Caco-2 (cell line): ENCODE results near the gene SMCO4. TPM values are rescaled to one million over a fixed set of nuclear protein-coding genes. Genes with fewer than 3 reads are reported as not detected.
"Not testable (repeated sequence)": the region's sequence is repeated elsewhere in the genome, so short reads cannot be mapped to it uniquely, and the experiment has no call there.

Source experiments
- BruUV-seq: library from RNA; stranded (reverse); fragments of 400-500 nt; replicated peaks from 2 replicates; lab custom pipeline; 2021; lab: Mats Ljungman, UMichigan
- CTCF ChIA-PET: fragments of 300-600 bp; sonication (Branson Sonifier 250); formaldehyde crosslinking; loops from one replicate; lab custom pipeline; 2022; ENCODE audit warnings: antibody characterized with exemption; lab: Charles Lee
- POLR2A ChIA-PET: fragments of 300-600 bp; sonication (Branson Sonifier 250); formaldehyde crosslinking; loops from one replicate; lab custom pipeline; 2022; ENCODE audit warnings: antibody characterized with exemption; lab: Charles Lee
- DNase-seq, 2 experiments: peaks; one replicate each; pipeline versions ENCODE4 v3.0.0 to v3.0.0-alpha.2; 2020 to 2022
- H3K27me3 ChIP-seq: replicated peaks from 2 replicates; pipeline ENCODE4 v1.6.0; 2011; ENCODE audit warnings: low read length; ENCODE audit not compliant: control insufficient read depth, insufficient read depth
- H3K36me3 ChIP-seq: 2 replicates; pipeline ENCODE4 v1.5.1; 2011; ENCODE audit warnings: low read length; ENCODE audit not compliant: control insufficient read depth, insufficient read depth
- H3K4me1 ChIP-seq: fragments of 250-450 bp; sonication (Bioruptor Pico); 2 replicates; pipeline ENCODE4 v1.5.1; 2020; ENCODE audit warnings: mild to moderate bottlenecking
- H3K4me3 ChIP-seq: 2 replicates; pipeline ENCODE4 v1.5.1; 2011; ENCODE audit warnings: low read depth, mild to moderate bottlenecking, control low read depth, low read length
- H3K9me3 ChIP-seq: fragments of 250-450 bp; sonication (Bioruptor Pico); 2 replicates; pipeline ENCODE4 v1.5.1; 2020; ENCODE audit warnings: mild to moderate bottlenecking, moderate library complexity
- H3K27ac Mint-ChIP-seq: one replicate; pipeline ENCODE4 v1.8.0; 2022; ENCODE audit warnings: mixed read lengths; ENCODE audit not compliant: unreplicated experiment
- H3K27me3 Mint-ChIP-seq: one replicate; pipeline ENCODE4 v1.8.0; 2022; ENCODE audit warnings: mixed read lengths; ENCODE audit not compliant: insufficient read depth, unreplicated experiment
- H3K36me3 Mint-ChIP-seq: one replicate; pipeline ENCODE4 v1.8.0; 2022; ENCODE audit warnings: mild to moderate bottlenecking, mixed read lengths; ENCODE audit not compliant: insufficient read depth, unreplicated experiment
- H3K4me1 Mint-ChIP-seq: one replicate; pipeline ENCODE4 v1.8.0; 2022; ENCODE audit warnings: low read depth, mixed read lengths; ENCODE audit not compliant: unreplicated experiment
- H3K4me3 Mint-ChIP-seq: one replicate; pipeline ENCODE4 v1.8.0; 2022; ENCODE audit warnings: mild to moderate bottlenecking, moderate library complexity, mixed read lengths; ENCODE audit not compliant: unreplicated experiment
- H3K9me3 Mint-ChIP-seq: one replicate; pipeline ENCODE4 v1.8.0; 2022; ENCODE audit warnings: mixed read lengths; ENCODE audit not compliant: unreplicated experiment
- intact Hi-C: fragments of 100-400 bp; cut with micrococcal nuclease; formaldehyde crosslinking; loops from one replicate; pipeline ENCODE4 v1.10.0; 2022; ENCODE audit not compliant: unreplicated experiment
- total RNA-seq: library from RNA; stranded (reverse); gene quantifications from 2 replicates; pipeline ENCODE4 v1.2.3, GENCODE V29; 2022
- TF ChIP-seq, protein P1 (sequence below), 2 experiments: fragments of 200-600 bp in 1 of 2; IDR thresholded peaks; 1 replicate in 1 of 2; 2 replicates in 1 of 2; pipeline versions ENCODE4 v1.5.1 to v1.8.0; 2011 to 2022; ENCODE audit warnings: antibody characterized with exemption in 1 of 2, control low read depth in 1 of 2, inconsistent platforms in 1 of 2, low read depth in 1 of 2, low read length in 1 of 2, mild to moderate bottlenecking in 1 of 2, moderate library complexity in 1 of 2; ENCODE audit not compliant: insufficient read depth in 1 of 2, severe bottlenecking in 1 of 2, unreplicated experiment in 1 of 2

Gene SMCO4
- total RNA-seq, 1 experiment from 2014 or later = 46.3 TPM

GRCh38 chr11:93583490-93583889 lies 40.3 kb upstream of the SMCO4 start:
- peaks cover 3% of the 10 kb centered on the region; the same call in 1 of the 2 replicates for H3K4me1 ChIP-seq
- H3K9me3 Mint-ChIP-seq = no peaks in the 10 kb centered on the region
- H3K4me3 Mint-ChIP-seq = no peak overlapping the region
- no peak overlapping the region for H3K4me3 ChIP-seq
- intact Hi-C loops = no loop called here
- peaks cover 4% of the 10 kb centered on the region; the same call in 1 of the 2 replicates for H3K27me3 ChIP-seq
- no peaks in the 10 kb centered on the region for H3K36me3 ChIP-seq
- no peak for DNase-seq
- BruUV-seq = no TSS peak
- 0 out of 2 replicates have a peak, but pooled peaks cover 3% of the 10 kb centered on the region for H3K9me3 ChIP-seq
- H3K36me3 Mint-ChIP-seq = no peaks in the 10 kb centered on the region
- ChIA-PET CTCF (no interaction called here), POLR2A (no interaction called here)
- no peak overlapping the region for H3K27ac Mint-ChIP-seq
- TF ChIP-seq, protein P1, sequence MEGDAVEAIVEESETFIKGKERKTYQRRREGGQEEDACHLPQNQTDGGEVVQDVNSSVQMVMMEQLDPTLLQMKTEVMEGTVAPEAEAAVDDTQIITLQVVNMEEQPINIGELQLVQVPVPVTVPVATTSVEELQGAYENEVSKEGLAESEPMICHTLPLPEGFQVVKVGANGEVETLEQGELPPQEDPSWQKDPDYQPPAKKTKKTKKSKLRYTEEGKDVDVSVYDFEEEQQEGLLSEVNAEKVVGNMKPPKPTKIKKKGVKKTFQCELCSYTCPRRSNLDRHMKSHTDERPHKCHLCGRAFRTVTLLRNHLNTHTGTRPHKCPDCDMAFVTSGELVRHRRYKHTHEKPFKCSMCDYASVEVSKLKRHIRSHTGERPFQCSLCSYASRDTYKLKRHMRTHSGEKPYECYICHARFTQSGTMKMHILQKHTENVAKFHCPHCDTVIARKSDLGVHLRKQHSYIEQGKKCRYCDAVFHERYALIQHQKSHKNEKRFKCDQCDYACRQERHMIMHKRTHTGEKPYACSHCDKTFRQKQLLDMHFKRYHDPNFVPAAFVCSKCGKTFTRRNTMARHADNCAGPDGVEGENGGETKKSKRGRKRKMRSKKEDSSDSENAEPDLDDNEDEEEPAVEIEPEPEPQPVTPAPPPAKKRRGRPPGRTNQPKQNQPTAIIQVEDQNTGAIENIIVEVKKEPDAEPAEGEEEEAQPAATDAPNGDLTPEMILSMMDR (IDR thresholded peaks at IDR 0.05; ENCODE audit: insufficient read depth in 1 of 2, low read depth in 1 of 2, low read length in 1 of 2, severe bottlenecking in 1 of 2, unreplicated experiment in 1 of 2) = no peak
- H3K27me3 Mint-ChIP-seq = peaks cover 2% of the 10 kb centered on the region
- peaks cover 7% of the 10 kb centered on the region for H3K4me1 Mint-ChIP-seq

DNA sequence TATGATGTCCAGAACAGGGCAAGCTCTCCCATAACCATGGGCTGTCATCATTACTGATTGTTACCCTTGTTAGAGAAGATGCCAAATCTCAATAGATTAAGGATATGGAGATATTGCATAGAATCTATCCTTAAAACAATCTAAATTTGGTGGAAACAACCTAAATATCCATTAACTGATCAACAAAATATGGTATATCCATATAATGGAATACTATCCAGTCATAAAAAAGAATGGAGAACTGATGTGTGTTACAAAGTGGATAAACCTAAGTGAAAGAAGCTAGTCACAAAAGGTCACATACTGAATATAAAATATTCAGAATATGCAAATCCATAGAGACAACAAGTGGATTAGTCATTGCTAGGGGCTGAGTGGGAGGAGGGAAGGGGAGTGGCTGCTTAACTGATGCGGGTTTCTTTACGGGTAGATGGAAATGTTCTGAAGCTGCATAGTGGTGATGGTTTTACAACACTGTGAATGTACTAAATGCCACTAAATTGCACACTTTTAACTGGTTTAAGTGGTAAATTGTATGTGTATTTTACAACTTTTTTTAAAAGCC lies 36.1 kb upstream of the SMCO4 start:
- Mint-ChIP-seq H3K4me3 (no peak overlapping the region), H3K27ac (no peak overlapping the region), H3K27me3 (peaks cover 8% of the 10 kb centered on the region), H3K4me1 (no peaks in the 10 kb centered on the region), H3K36me3 (no peaks in the 10 kb centered on the region), H3K9me3 (no peaks in the 10 kb centered on the region)
- no peak for DNase-seq
- CTCF ChIA-PET = no interaction called here
- Histone ChIP-seq H3K27me3 (peaks cover 2% of the 10 kb centered on the region), H3K4me3 (no peak overlapping the region), H3K9me3 (0 out of 2 replicates have a peak, but pooled peaks cover 3% of the 10 kb centered on the region), H3K36me3 (no peaks in the 10 kb centered on the region), H3K4me1 (no peaks in the 10 kb centered on the region)
- TF ChIP-seq, protein P1 (IDR thresholded peaks at IDR 0.05; ENCODE audit: insufficient read depth in 1 of 2, low read depth in 1 of 2, low read length in 1 of 2, severe bottlenecking in 1 of 2, unreplicated experiment in 1 of 2) = no peak
- BruUV-seq = no TSS peak
- intact Hi-C loops = no loop called here
- POLR2A ChIA-PET = no interaction called here

DNA sequence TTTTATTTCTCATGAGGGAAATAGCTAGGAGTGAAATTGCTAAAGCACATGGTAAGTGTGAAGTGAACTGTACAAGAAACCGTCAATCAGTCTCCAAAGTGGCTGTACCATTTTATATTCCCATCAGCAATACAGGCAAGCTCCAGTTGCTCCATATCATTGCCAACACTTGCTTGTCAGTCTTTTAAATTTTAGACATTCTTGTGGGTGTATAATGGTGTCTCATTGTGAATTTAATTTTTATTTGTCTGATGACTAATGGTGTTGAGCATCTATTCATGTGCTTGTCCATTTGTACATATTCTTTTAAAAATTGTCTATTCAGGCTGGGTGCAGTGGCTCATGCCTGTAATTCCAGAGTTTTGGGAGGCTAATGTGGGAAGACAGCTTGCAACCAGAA lies 34.1 kb upstream of the SMCO4 start:
- Histone ChIP-seq H3K4me3 (no peak overlapping the region), H3K4me1 (peaks cover 5% of the 10 kb centered on the region), H3K36me3 (no peaks in the 10 kb centered on the region), H3K9me3 (0 out of 2 replicates have a peak, but pooled peaks cover 3% of the 10 kb centered on the region), H3K27me3 (peaks cover 2% of the 10 kb centered on the region)
- DNase-seq = no peak
- CTCF ChIA-PET = no interaction called here
- intact Hi-C loops = no loop called here
- H3K4me1 Mint-ChIP-seq = no peaks in the 10 kb centered on the region
- TF ChIP-seq, protein P1 (IDR thresholded peaks at IDR 0.05; ENCODE audit: insufficient read depth in 1 of 2, low read depth in 1 of 2, low read length in 1 of 2, severe bottlenecking in 1 of 2, unreplicated experiment in 1 of 2) = no peak
- POLR2A ChIA-PET = no interaction called here
- BruUV-seq = no TSS peak
- no peak overlapping the region for H3K4me3 Mint-ChIP-seq
- no peak overlapping the region for H3K27ac Mint-ChIP-seq
- H3K36me3 Mint-ChIP-seq = no peaks in the 10 kb centered on the region
- H3K9me3 Mint-ChIP-seq = no peaks in the 10 kb centered on the region
- H3K27me3 Mint-ChIP-seq = peaks cover 8% of the 10 kb centered on the region

GRCh38 chr11:93576870-93577269 lies 33.7 kb upstream of the SMCO4 start:
- POLR2A ChIA-PET, H3K4me3 Mint-ChIP-seq, BruUV-seq, H3K36me3 Mint-ChIP-seq, DNase-seq, CTCF ChIA-PET, intact Hi-C loops, H3K27me3 Mint-ChIP-seq, H3K9me3 Mint-ChIP-seq, H3K9me3 ChIP-seq, H3K27ac Mint-ChIP-seq, H3K4me3 ChIP-seq, H3K27me3 ChIP-seq, H3K4me1 ChIP-seq, H3K36me3 ChIP-seq, H3K4me1 Mint-ChIP-seq: not testable (repeated sequence)
